ENCODE data around the gene GEMIN5.
A peak's percentile ranks its signal among the peaks of the same experiment; 100 is the strongest.
"Not testable (repeated sequence)": the region's sequence is repeated elsewhere in the genome, so short reads cannot be mapped to it uniquely, and the experiment has no call there.

GEMIN5 gene, protein sequence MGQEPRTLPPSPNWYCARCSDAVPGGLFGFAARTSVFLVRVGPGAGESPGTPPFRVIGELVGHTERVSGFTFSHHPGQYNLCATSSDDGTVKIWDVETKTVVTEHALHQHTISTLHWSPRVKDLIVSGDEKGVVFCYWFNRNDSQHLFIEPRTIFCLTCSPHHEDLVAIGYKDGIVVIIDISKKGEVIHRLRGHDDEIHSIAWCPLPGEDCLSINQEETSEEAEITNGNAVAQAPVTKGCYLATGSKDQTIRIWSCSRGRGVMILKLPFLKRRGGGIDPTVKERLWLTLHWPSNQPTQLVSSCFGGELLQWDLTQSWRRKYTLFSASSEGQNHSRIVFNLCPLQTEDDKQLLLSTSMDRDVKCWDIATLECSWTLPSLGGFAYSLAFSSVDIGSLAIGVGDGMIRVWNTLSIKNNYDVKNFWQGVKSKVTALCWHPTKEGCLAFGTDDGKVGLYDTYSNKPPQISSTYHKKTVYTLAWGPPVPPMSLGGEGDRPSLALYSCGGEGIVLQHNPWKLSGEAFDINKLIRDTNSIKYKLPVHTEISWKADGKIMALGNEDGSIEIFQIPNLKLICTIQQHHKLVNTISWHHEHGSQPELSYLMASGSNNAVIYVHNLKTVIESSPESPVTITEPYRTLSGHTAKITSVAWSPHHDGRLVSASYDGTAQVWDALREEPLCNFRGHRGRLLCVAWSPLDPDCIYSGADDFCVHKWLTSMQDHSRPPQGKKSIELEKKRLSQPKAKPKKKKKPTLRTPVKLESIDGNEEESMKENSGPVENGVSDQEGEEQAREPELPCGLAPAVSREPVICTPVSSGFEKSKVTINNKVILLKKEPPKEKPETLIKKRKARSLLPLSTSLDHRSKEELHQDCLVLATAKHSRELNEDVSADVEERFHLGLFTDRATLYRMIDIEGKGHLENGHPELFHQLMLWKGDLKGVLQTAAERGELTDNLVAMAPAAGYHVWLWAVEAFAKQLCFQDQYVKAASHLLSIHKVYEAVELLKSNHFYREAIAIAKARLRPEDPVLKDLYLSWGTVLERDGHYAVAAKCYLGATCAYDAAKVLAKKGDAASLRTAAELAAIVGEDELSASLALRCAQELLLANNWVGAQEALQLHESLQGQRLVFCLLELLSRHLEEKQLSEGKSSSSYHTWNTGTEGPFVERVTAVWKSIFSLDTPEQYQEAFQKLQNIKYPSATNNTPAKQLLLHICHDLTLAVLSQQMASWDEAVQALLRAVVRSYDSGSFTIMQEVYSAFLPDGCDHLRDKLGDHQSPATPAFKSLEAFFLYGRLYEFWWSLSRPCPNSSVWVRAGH (N-terminal part only)

DNA sequence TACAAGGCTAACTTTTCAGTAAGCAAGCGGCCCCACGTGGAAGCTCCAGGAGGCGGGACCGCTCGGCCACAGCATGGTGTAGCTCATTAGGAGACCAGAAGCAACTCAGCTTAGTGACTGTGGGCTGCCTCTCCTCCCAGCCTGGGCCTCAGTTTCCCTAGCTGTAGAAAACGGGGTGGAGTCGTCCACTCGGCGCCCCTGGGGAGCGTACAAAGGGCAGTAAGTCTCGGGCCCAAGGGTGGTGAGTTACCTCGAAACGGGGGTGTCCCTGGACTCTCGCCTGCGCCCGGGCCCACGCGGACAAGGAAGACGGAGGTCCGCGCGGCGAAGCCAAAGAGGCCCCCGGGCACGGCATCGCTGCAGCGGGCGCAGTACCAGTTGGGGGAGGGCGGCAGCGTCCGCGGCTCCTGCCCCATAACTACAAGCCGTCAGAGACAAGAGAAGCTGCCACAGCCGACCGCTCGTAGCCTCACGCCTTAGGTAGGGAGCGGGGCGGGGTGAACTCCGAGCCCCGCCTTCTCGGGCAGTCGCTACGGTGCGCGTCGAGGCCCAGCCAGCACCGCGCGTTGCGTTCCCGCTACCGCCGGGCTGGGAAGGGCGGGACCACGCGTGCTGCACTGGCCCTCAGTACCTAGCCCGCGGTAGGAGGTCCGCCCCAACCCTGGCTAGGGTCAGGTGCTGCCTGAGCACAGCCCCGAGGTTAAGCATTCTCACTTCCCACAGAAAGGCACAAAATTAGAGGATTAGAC, at the start of gene GEMIN5:
GEMIN5 (minus strand) TSS at position 494 of the 749 bp plus-strand sequence; CDS start at position 416, 78 bp downstream.
- TF ChIP-seq, protein P1, sequence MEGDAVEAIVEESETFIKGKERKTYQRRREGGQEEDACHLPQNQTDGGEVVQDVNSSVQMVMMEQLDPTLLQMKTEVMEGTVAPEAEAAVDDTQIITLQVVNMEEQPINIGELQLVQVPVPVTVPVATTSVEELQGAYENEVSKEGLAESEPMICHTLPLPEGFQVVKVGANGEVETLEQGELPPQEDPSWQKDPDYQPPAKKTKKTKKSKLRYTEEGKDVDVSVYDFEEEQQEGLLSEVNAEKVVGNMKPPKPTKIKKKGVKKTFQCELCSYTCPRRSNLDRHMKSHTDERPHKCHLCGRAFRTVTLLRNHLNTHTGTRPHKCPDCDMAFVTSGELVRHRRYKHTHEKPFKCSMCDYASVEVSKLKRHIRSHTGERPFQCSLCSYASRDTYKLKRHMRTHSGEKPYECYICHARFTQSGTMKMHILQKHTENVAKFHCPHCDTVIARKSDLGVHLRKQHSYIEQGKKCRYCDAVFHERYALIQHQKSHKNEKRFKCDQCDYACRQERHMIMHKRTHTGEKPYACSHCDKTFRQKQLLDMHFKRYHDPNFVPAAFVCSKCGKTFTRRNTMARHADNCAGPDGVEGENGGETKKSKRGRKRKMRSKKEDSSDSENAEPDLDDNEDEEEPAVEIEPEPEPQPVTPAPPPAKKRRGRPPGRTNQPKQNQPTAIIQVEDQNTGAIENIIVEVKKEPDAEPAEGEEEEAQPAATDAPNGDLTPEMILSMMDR (IDR thresholded peaks at IDR 0.05; ENCODE audit: control insufficient read depth, insufficient read depth, low read depth, low read length, missing control alignments): no peak
- no peak for DNase-seq (ENCODE audit: low read depth)
- peak within 1 kb of the TSS; percentile 69 for H3K4me3 ChIP-seq (ENCODE audit: control insufficient read depth, low read depth, low read length)

DNA sequence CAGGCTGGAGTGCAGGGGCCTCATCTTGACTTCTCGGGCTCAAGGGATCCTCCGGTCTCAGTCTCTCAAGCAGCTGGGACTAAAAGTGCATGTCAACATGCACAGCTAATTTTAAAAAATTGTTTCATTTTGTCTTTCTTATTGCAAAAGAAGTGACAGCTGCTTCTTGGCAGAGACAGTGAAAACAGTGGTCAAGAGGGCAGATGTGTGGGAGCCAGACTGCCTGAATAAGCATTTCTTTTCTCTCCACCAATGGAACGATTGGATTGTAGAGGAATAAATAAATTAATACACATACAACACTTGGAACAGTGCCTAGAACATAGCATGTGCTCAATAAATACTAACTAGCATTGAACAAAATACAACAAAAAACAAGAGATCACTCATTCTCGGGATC, 48.1 kb upstream of the GEMIN5 start:
- DNase-seq (ENCODE audit: low read depth): no peak
- no peak overlapping the region for H3K4me3 ChIP-seq (ENCODE audit: control insufficient read depth, low read depth, low read length)
- TF ChIP-seq, protein P1 (IDR thresholded peaks at IDR 0.05; ENCODE audit: control insufficient read depth, insufficient read depth, low read depth, low read length, missing control alignments): no peak

DNA sequence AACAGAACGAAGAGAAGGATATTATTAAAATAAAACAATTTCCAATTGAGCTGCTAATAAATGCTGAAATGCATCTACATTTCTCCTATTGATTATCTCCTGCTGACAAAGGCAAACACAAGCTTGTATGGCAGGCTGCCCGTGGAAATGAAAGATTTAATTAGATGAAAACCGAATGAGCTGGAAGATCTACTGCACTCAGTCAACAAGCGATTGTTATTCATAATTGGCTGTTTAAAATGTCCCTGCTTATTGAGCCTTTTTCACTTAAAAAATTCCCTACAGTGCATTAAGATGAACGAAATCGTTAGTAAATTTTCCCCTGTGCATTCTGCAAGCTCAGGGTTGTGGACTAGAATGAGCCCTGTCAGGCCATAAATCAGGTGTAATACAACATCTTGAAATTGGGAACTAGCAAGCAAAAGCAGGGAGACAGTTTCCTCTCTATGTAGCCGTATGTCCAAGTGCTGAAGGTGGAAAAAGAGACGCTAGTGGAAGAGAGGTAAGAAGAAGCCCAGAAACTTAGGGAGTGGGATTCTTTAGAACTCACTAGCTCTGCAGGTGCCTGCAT, 47.0 kb upstream of the GEMIN5 start:
- TF ChIP-seq, protein P1 (IDR thresholded peaks at IDR 0.05; ENCODE audit: control insufficient read depth, insufficient read depth, low read depth, low read length, missing control alignments): no peak
- no peak overlapping the region for H3K4me3 ChIP-seq (ENCODE audit: control insufficient read depth, low read depth, low read length)
- DNase-seq (ENCODE audit: low read depth): no peak

DNA sequence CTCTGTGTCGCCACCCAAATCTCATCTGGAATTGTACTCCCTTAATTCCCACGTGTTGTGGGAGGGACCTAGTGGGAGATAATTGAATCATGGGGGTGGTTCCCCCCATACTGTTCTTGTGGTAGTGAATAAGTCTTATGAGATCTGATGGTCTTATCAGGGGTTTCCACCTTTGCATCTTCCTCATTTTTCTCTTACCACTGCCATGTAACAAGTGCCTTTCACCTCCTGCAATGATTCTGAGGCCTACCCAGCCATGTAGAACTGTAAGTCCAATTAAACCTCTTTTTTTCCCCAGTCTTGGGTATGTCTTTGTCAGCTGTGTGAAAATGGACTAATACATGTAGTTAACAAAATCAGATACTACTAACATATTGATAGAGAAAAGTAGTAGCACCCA, 40.3 kb upstream of the GEMIN5 start:
- DNase-seq (ENCODE audit: low read depth); H3K4me3 ChIP-seq (ENCODE audit: control insufficient read depth, low read depth, low read length): not testable (repeated sequence)

DNA sequence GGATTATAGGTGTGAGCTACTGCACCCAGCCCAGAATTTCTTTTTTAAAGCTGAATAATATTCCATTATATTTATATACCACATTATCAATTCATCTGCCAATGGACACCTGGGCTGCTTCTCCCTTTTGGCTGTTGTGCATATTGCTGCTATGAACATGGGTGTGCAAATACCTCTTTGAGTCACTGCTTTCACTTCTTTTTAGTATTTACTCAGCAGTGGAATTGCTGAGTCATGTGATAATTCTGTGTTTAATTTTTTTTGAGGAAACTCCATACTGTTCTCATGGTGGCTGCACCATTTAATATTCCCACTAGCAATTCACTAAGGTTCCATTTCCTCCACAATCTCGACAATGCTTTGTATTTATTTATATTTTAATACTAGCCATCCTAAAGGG, 39.4 kb upstream of the GEMIN5 start:
- no peak overlapping the region for H3K4me3 ChIP-seq (ENCODE audit: control insufficient read depth, low read depth, low read length)
- DNase-seq (ENCODE audit: low read depth): no peak
- TF ChIP-seq, protein P1 (IDR thresholded peaks at IDR 0.05; ENCODE audit: control insufficient read depth, insufficient read depth, low read depth, low read length, missing control alignments): no peak

DNA sequence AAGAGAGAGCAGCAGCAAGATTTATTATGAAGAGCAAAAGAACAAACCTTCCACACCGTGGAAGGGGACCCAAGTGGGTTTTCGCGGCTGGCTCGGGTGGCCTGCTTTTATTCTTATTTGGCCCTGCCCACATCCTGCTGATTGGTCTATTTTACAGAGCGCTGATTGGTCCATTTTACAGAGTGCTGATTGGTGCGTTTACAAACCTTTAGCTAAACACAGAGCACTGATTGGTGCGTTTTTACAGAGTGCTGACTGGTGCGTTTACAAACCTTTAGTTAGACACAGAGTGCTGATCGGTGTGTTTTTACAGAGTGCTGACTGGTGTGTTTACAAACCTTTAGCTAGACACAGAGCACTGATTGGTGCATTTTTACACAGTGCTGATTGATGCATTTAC, 38.1 kb upstream of the GEMIN5 start:
- not testable (repeated sequence) for DNase-seq (ENCODE audit: low read depth)

More for the DNA sequence above, 38.1 kb upstream of the GEMIN5 start:
- H3K4me3 ChIP-seq (ENCODE audit: control insufficient read depth, low read depth, low read length): not testable (repeated sequence)
